T-helper 22 cell (primary cell): ENCODE measurements around the gene SOX14.

Experiments
- DNase-seq: peaks from one replicate; pipeline ENCODE4 v3.0.0-alpha.2; 2020; ENCODE audit warnings: low read depth

Gene SOX14

DNA sequence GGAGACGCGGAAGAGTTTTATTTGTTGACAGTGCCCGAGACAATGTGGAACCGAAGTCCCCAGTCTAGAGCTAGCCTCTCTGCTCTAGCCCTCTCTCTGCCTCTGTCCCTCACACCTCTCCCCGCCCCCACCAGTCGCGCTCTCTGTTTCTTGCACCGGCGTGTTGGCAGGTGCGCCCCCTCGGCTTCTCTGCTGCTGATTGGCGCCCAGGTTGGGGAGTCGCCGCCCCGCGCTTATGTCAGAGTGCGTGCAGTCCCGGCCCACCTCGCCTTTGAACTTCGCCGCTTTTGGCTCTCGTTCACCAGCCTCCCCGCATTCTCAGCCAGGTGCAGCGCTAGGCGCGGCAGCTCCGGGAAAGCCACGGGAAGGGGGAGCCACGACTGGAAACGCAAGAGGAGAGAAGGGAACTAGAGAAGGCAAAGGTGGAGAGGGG is at the start of gene SOX14:
Gene SOX14 (plus strand): TSS at position 315 of the 433 bp plus-strand sequence. CDS start 470 bp downstream, outside the sequence.
- no peak for DNase-seq

DNA sequence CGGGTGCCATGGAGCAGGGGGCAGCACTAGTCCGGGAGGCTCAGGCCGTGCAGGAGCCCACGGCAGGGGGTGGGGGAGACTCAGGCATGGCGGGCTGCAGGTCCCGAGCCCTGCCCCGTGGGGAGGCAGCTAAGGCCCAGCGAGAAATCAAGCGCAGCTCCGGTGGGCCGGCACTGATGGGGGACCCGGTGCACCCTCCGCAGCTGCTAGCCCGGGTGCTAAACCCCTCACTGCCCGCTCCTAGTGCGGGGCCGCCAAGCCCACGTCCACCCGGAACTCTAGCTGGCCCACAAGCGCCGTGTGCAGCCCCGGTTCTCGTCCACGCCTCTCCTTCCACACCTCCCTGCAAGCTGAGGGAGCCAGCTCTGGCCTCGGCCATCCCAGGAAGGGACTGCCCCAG is 49.6 kb upstream of the SOX14 start:
- no peak for DNase-seq

DNA sequence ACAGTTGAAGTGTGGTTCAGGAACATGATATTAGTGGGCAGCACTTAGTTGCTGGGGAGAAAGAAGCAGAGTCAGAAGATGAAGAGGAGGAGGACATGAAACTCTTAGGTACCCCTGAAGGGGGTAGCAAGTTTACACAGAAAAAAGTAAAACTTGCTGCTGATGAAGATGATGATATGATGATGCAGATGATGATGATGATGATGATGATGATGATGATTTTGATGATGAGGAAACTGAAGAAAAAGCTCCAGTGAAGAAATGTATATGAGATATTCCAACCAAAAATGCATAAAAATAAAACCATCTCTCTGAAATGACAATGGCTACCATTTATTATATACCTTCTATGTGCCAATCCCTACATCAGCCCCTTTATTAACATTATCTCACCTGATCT is 39.9 kb upstream of the SOX14 start:
- DNase-seq: no peak

DNA sequence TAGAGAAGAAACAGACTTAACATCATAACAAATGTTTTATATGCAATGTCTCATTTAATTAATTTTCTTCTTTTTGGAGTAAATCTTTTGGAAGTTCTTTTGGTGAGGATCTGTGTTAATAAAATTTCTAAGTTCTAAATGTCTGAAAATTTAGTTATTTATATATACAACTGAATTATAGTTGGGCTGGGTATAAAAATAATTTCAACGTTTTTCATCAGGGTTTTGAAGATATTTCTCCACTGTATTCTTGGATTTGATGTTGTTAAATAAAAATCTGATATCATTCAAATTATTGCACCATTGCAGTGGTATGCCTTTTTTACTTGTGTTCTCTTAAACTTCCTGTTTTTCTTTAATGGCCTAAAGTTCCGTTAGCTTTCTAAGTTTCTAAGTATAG is 26.9 kb upstream of the SOX14 start:
- DNase-seq: no peak

DNA sequence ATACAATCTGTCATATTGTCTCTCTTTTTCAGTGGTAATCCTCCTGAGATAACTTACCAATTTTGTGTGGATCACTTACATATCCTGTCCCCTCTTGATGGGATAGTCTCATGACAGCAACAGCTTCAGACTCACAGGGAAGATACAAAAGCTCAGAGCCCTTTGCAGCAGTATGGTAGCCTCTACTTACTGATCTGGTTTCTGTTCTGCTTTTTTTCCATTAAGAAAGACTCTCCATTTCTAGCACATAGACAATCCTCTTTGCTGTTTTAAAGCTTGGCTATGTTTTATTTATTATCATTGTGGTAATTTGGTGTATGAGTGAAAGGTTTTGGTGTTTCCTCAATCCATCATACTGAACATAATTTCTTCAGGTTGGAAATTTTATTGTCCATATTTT is 25.4 kb upstream of the SOX14 start:
- no peak for DNase-seq

DNA sequence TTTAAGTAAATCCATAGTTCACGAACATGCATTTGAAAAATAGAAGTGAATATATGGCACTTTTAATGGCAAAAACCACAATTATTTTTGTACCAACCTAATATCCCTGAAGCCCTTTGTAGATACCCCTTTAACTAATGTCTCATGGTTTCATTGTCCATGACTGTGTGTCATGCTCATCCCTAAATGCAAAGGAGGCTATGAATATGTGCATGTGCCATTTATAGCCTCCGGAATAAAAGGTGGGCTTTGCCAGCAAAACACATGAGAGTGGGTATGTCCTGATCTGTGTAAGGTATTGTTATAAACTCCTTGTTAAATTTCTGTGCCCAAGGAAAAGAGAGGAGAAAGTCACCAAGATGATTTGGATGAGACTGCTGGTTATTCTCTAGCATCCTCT is 20.5 kb upstream of the SOX14 start:
- DNase-seq: no peak

DNA sequence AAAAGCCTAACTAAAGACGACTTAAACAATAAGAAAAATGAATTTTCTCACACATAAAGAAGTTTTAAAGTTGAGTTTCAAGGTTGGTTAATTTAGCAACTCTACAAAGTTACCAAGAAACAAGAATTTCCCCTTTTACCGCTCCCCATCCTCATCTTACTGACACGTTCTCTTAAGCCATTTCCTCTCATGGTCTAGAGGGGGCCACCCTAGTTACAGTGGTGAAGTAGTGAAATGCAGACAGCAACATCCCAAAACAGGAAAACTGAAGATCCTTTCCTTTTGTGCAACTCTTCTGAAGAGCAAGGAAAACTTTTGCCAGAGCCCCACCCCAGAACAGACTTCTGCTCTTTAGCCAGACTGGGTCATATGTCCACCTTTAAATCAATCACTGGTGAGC is 17.3 kb upstream of the SOX14 start:
- DNase-seq: no peak

DNA sequence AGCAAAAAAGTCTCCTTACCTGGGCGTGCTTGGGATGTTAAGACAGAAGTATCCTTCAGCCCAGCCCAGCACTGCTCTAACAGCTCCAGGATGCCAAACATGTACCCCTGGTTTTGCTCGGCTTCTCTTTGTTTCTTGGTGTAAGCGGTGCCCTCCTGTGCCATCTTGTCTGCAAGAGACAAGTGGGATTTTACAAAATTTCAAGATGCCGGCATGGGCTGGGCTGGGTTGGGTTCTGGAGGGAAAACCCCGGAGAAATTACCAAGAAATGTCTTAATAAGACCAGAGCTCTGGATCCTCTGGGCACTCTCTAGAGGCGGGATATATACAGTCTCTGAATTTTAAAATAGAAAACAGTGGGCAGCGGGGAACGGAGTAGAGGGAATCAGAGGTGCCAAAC is 4.6 kb upstream of the SOX14 start:
- no peak for DNase-seq

DNA sequence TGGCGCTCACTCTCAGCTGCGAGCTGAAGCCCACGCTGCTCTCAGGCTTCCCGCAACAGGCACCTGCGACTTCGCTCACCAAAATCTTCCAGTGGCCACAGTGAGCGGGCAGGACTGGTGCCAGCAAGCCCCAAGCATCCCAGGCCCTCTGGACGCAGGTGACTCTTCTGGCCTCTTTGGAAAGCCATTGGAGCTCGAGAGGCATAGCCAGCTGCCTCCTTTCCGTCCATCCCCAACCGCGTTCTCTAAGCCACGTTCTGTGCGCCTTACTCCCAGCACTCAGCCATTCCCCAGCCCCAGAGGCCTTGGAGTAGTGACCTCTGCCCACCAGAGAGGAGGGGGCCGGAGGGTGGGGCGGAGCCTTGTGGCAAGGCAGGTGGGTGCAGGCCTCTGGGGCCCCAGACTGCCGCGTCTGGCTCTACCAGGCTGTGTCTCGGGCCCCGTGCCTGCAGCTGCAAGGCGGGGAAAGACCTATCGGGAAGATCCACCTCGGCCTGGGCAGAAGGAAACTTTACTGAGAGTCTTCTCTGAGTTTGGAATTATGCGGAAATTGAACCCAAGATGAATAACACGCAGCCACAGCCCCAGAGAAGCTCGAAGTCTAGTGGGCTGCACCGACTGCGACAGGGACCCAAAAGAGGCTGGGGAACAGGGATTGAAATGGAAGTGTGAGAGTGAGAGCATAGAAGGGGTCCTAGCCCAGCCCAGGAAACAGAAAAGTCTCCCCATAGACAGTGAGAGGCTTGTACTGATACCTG is 3.6 kb upstream of the SOX14 start:
- no peak for DNase-seq

DNA sequence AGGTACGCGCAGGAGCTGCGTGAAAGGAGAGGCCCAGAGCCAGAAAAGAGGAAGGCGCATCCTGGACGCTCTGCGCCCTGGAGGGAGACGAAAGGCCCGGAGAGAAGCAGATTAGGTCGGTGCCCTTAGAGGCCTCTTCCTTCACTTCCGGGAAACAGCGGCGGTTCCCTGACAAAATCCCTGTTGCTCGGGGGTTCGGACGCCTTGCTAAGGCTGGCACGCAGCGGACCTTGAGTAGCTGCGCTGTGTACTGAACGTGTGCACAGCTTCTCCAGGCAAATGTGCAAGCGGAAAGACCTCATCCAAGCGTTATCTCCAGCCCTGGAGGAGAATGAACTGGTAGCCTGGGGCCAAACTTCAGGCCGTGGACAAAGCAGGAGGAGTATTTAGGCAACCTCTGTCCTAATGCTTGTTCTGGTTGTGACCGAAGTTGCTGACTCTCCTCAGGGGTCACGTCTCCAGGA is 3.0 kb upstream of the SOX14 start:
- no peak for DNase-seq

DNA sequence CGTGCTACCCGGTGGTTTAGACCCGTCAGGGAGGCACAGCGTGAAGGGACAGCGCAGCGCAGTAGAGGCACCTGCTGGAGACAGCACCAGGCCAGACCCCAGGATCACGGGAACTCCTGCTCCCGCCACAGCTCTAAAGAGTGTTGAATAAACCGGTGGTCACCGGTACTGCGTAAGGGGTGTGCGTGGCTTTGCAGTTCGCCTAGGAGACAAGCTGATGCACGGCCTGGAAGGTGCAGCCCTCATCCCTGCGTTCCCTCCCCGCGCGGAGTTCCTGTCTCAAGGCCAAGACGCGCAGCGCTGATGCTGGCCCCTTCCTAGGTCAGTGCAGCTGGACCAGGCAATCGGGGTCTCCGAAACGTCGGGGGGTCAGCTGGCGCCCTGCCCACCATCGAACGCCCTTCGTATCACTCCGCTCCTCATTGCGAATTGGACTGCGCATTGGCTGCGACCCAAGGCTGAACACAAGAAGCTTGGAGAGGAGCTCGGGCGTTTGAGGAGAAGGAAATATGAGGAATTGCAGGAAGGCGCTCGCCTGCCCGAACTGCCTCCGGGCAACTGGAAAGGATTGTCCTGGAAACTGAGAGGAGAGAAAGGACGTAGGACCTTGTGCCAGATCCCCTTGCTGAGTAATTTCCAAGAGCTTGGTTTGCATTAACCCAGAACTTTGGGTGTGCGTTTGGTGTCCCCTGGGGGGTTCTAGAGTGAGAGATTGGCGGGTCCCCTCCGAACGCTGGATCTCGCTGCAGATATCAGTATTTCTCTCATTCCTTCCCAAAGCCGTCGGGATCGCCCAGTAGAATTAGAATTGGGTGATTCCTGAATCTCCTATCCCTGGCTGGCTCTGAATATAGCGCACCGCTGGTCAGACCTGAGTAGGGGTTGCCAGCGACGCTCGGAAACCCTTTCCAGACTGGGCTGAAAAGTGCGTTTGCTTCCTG is 2.3 kb upstream of the SOX14 start:
- no peak for DNase-seq

DNA sequence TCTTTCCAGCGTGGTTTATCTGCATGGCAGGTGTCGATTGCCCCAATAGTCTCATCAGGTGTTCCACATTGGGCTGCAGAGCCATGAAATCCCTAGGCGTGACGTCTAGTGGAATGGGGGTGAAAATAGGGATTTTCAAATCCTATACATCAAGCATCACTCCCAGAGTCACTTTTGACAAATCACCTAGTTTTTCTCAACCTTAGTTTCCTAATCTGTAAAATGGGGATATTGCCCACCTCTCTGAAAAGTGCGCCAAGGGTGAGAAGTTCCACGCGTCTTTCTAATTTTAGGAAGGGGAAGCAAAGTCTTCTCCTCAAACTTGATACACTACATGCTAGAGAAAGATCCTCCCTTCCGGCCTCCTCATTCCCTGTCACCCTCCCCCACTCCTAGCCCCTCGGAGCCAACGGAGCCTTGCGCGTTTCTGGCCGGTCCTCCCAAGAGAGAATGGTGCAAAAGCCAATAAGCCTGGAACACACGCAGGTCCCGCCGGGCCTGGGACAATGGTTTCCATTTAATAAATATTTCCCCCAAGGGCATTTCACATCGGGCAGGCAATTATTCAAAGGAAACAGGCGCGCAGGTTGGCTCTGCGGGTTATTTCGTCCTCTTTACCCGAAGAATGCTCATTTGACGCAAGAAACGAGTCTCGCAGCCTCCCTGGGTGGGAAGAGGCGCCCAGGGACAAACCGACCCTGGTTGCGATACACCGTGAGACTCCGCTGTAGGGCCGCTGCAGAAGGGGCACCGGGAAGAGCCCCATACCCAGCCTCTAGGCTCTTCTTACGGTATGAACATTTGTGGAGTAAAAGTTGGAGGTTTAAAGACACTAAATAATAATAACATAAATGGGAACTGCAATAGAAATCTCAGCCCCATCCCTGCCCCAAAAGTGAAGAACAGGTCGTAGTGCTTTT is 1.2 kb upstream of the SOX14 start:
- no peak for DNase-seq

DNA sequence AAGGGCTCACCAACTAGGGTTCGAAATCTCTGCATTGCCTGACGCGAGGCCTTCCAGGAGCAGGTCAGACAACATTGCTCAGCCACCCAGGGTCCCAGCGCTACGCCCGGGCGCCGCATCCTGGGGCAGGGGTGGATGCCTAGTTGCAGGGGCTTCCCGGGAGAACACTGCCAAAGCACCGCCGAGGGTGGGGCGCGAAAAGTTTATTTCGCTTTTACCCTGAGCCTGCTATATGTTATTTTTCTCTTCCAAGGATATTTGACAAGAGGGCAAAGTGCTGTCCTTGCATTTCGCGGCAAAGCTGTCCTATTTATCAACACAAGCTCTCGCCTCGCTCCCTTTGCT is 549 bp upstream of the SOX14 start:
- DNase-seq: no peak

DNA sequence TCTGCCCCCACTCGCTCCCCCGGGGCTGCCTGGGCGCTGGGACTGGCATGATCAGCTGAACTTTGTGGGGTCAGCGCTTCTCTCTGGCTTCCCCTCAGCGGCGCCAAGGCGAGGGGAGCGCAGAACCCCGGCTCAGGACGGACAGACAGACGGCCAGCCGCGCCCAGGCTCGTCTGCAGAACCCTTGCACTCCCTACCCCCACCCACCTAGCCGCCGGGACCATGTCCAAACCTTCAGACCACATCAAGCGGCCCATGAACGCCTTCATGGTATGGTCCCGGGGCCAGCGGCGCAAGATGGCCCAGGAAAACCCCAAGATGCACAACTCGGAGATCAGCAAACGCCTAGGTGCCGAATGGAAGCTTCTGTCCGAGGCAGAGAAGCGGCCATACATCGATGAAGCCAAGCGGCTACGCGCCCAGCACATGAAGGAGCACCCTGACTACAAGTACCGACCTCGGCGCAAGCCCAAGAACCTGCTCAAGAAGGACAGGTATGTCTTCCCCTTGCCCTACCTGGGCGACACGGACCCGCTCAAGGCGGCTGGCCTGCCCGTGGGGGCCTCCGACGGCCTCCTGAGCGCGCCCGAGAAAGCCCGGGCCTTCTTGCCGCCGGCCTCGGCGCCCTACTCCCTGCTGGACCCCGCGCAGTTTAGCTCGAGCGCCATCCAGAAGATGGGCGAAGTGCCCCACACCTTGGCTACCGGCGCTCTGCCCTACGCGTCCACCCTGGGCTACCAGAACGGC is 621 bp downstream of the SOX14 start:
- DNase-seq: no peak

DNA sequence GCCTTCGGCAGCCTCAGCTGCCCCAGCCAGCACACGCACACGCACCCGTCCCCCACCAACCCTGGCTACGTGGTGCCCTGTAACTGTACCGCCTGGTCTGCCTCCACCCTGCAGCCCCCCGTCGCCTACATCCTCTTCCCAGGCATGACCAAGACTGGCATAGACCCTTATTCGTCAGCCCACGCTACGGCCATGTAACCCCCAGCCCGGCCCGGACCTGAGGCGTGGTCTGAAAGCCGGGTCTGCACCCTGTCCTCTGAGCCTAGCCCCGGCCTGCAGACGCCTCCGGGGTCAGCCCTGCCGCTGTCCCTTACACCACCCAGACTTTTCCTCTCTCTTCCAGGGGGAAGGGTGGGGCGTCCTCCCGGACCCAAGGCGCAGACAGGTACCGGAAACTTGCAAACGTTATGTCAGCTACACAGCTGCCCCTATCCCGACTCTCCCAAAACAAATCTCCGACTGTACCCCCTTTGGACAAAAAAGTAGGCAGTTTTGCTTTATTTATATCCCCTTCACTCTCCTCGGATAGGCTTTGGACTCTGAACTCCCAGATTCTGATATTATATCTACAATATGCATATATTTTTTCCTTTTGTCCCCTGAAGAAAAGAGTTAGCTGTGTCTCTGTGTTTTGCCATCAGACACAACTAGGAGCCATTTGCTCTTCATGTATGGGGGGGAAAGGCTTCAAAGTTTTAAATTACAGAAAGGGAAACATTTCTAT is 1.4 kb downstream of the SOX14 start:
- no peak for DNase-seq

DNA sequence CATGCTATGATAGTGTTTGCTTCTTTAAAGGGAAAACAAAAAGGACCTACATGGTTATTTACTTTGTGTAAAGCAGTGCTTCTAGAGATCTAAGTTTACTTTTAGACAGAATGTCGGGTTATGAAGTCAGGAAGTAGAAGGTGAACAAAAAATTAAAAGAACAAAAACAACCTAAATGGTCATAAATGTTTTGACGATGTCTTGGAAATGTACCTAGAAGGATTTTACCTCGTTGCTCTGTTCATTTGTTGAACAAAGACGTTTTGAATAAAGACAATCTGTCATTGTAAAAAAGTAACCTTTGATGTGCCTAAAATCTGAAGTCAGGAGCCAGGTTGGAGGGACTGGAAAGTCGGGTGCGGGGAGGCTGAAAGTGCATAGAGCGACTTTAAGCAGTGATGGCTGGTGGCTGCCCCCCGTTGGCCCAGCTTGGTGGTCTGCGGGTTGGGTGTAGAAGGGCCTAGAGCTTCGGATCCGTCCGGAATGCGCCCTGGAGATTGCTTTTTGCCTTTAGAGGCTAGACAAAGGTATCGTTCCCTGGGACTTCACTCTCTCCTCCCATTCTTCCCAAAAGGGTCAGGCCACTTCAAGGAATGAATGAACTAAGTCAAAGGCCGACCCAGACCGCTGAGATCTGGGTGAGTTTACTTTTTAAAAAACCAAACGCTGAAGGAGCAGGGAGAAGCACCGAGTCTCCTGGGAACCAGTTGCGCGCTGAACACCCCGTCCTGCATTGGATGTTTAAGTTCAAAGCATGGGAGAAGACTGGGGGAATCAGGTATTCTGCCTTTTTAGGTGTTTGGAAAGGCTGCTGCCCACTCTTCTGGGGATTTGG is 2.1 kb downstream of the SOX14 start:
- DNase-seq: no peak

DNA sequence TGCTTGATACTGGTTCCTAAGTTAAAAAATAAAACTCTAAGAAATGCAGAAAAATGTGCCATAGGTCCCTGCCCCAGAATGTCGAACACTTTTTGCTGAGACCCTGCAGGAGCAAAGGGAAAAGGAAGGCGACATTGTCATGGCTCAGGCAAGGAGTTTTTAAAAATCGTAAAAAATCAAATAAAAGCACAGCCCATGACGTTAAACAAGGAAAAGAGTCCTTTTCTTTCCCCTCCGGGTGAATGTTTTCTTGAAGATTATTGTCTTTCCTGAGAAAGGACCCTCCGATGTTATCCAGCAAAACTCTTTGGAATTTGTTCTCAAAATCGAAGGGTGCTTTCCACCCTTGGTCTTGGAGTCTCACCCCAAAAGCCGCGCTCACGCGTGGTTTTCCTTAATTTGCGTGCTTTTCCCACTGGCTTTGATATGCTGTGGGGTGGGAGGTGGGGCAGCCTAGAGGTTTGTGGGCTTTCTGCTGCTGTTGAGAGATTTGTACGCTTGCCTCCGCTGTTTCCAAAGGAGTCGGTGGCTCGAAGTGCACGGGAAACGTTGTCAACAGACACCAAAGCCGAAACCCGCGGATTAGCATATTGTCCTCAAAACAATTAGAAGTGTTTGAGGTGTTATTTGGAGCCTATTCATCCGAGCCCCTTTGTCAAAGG is 2.9 kb downstream of the SOX14 start:
- DNase-seq: no peak

DNA sequence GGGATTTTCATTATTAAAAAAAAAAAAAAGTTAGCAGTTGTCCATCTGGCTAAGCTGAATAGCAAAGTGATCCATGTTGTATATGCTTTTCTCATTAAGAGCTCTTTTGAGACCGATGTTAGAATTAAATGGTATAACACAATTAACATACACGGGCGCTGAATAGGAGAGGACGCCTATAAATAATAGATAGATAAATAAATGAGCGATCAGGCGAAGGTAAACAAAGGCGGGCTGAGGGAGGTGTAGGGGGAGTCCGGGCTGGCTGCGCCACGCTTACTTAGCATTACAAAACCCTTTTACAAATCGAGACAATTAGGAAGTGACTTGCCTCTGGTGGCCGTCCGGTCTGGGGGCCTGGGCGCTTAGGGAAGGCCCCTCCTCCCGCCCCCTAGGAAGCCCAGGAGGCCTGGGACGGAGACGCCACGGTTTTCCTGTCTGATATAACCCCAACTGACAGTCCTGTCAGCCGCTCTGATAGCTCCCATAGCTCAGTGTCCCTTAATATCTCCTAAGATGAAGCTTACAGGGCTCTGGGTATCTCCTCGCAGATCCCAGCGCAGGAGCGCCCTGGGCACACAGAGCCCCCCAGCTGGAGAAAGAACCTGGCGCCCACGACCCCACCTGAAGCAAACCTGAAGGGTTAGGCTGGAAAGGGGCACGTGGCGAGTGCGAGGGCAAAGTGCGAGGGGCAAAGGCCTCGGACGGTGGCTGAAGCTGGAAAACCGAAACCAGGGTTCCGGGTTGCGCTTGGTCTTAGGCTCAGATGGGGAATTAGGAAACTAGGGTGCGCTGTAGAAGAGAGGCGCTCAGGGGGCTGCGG is 3.6 kb downstream of the SOX14 start:
- DNase-seq: no peak
